Erythroblast (primary cell): Measurements from ENCODE around the gene RGL4.

ENCODE experiments used
- GATA1 ChIP-seq: IDR thresholded peaks from 2 replicates; pipeline ENCODE4 v1.6.1; 2011; ENCODE audit warnings: low read depth, mild to moderate bottlenecking, control low read depth, low read length, moderate library complexity
- POLR2A ChIP-seq: IDR thresholded peaks from 2 replicates; pipeline ENCODE4 v1.6.1; 2011; ENCODE audit warnings: mild to moderate bottlenecking, low read length

- no peak for TF ChIP-seq POLR2A
- no peak for TF ChIP-seq GATA1
These were observed 14.0 kb downstream of the RGL4 start for GRCh38 chr22:23704829-23705228.
